Type B pancreatic cell (in vitro differentiated cells): ENCODE data around the gene DYRK1A. TPM values are rescaled to one million over a fixed set of nuclear protein-coding genes. Genes with fewer than 3 reads are reported as not detected.

Experiments used
- DNase-seq: peaks from one replicate; pipeline ENCODE4 v3.0.0; 2021; ENCODE audit warnings: mixed read lengths; ENCODE audit not compliant: unreplicated experiment; ENCODE audit errors: extremely low spot score
- H3K27ac Mint-ChIP-seq: 2 replicates; pipeline ENCODE4 v1.8.0; 2021; ENCODE audit warnings: mild to moderate bottlenecking, mixed read lengths
- H3K27me3 Mint-ChIP-seq: 2 replicates; pipeline ENCODE4 v1.8.0; 2021; ENCODE audit warnings: mixed read lengths
- H3K36me3 Mint-ChIP-seq: 2 replicates; pipeline ENCODE4 v1.8.0; 2021; ENCODE audit warnings: mixed read lengths
- H3K4me1 Mint-ChIP-seq: one replicate; pipeline ENCODE4 v1.8.0; 2021; ENCODE audit warnings: mixed read lengths; ENCODE audit not compliant: unreplicated experiment
- H3K4me3 Mint-ChIP-seq: 2 replicates; pipeline ENCODE4 v1.8.0; 2021; ENCODE audit warnings: mild to moderate bottlenecking, mixed read lengths
- H3K9me3 Mint-ChIP-seq: 2 replicates; pipeline ENCODE4 v1.8.0; 2021; ENCODE audit warnings: mixed read lengths
- total RNA-seq: library from RNA; stranded (reverse); gene quantifications from 2 replicates; pipeline ENCODE4 v1.2.1, GENCODE V29; 2021; ENCODE audit warnings: low replicate concordance
- TF ChIP-seq, protein P1 (sequence below): fragments of 200-600 bp; sonication (generic); conservative IDR thresholded peaks from 2 replicates; pipeline ENCODE4 v1.5.0; 2021; ENCODE audit warnings: antibody characterized with exemption, mild to moderate bottlenecking

DYRK1A gene
- total RNA-seq, 1 donor from 2014 or later: 70.6 TPM

GRCh38 chr21:37553078-37553481 is 186.5 kb downstream of the DYRK1A start:
- peaks cover 44% of the 10 kb centered on the region for H3K4me1 Mint-ChIP-seq
- TF ChIP-seq, protein P1, sequence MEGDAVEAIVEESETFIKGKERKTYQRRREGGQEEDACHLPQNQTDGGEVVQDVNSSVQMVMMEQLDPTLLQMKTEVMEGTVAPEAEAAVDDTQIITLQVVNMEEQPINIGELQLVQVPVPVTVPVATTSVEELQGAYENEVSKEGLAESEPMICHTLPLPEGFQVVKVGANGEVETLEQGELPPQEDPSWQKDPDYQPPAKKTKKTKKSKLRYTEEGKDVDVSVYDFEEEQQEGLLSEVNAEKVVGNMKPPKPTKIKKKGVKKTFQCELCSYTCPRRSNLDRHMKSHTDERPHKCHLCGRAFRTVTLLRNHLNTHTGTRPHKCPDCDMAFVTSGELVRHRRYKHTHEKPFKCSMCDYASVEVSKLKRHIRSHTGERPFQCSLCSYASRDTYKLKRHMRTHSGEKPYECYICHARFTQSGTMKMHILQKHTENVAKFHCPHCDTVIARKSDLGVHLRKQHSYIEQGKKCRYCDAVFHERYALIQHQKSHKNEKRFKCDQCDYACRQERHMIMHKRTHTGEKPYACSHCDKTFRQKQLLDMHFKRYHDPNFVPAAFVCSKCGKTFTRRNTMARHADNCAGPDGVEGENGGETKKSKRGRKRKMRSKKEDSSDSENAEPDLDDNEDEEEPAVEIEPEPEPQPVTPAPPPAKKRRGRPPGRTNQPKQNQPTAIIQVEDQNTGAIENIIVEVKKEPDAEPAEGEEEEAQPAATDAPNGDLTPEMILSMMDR: no peak
- no peak overlapping the region for H3K4me3 Mint-ChIP-seq
- H3K27me3 Mint-ChIP-seq: peaks cover 10% of the 10 kb centered on the region
- no peak for DNase-seq
- H3K9me3 Mint-ChIP-seq: no peaks in the 10 kb centered on the region
- no peak overlapping the region for H3K27ac Mint-ChIP-seq
- no peaks in the 10 kb centered on the region for H3K36me3 Mint-ChIP-seq

DNA sequence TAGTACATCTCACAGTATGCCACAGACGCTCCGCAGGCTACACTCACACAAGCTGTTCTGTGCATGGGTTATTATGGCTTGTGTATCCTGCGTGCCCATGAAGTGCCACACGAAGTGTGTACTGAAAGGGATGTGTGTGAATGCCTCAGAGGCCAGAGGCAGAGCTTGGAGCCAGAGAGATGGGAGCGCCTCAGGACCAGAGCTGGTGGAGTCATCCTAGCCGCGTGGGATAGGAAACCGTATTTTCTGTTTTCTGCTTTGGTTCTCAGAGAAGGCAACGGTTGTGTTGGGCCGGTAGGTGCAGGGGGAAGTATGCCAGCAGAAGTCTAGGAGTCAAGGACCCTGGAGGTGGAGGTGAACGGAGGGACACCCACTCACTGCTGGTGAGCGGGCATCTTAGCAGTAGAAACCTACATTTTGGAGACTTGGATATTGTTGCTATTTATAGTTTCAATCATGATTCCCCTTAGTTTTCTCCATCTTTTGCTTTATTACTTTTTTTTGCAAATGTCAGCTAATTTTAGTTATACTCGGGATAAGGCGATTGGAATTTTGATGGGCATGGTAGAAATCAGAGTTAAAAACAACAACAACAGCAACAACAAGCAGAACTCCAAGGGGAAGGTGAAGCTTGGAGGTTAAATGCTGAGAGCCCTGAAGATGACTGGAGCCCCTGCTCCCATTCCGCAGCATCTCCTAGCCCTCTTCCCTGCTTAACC is 188.2 kb downstream of the DYRK1A start:
- H3K9me3 Mint-ChIP-seq: no peaks in the 10 kb centered on the region
- peaks cover 34% of the 10 kb centered on the region for H3K4me1 Mint-ChIP-seq
- peaks cover 10% of the 10 kb centered on the region for H3K27me3 Mint-ChIP-seq
- no peak overlapping the region for H3K4me3 Mint-ChIP-seq
- no peak for DNase-seq
- no peaks in the 10 kb centered on the region for H3K36me3 Mint-ChIP-seq
- H3K27ac Mint-ChIP-seq: no peak overlapping the region
- TF ChIP-seq, protein P1: no peak

GRCh38 chr21:37555672-37556261 is 189.2 kb downstream of the DYRK1A start:
- no peak for DNase-seq
- Mint-ChIP-seq H3K36me3 (no peaks in the 10 kb centered on the region), H3K4me3 (no peak overlapping the region), H3K9me3 (no peaks in the 10 kb centered on the region), H3K27ac (no peak overlapping the region), H3K27me3 (peaks cover 10% of the 10 kb centered on the region), H3K4me1 (peaks cover 26% of the 10 kb centered on the region)
- TF ChIP-seq, protein P1: no peak

- H3K27me3 Mint-ChIP-seq: peaks cover 10% of the 10 kb centered on the region
- H3K4me3 Mint-ChIP-seq: no peak overlapping the region
- TF ChIP-seq, protein P1: no peak
- H3K27ac Mint-ChIP-seq: no peak overlapping the region
- no peaks in the 10 kb centered on the region for H3K36me3 Mint-ChIP-seq
- DNase-seq: no peak
- H3K9me3 Mint-ChIP-seq: no peaks in the 10 kb centered on the region
- H3K4me1 Mint-ChIP-seq: peaks cover 21% of the 10 kb centered on the region
Observed at GRCh38 chr21:37557261-37557950, 190.8 kb downstream of the DYRK1A start.

DNA sequence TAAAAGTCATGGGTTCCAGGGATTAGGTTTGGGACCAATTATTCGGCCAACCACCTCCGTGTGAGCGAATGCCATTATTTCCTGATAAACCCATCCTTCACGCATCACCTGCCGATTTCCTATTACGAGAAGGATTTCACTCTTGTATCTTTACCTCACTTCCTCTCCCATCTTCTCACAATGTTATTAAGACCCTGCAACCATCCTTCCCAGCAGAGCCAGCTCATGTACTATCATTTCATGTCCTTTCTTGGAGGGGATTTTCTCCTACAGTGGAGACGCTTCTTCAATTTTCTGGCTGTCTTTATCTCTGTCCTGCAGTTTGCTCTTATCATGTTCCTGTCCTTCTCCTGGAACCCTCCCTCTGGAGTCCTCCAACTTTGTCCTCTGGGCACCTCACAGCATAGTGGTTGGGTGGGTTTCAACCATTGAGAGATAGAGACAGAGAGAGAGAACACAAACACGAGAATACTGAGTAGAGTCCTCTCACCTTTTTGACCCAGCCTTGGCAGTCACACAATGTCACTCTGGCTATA is 192.2 kb downstream of the DYRK1A start:
- DNase-seq: no peak
- TF ChIP-seq, protein P1: no peak
- Mint-ChIP-seq H3K4me1 (peaks cover 14% of the 10 kb centered on the region), H3K36me3 (no peaks in the 10 kb centered on the region), H3K27me3 (peaks cover 4% of the 10 kb centered on the region), H3K27ac (no peak overlapping the region), H3K9me3 (no peaks in the 10 kb centered on the region), H3K4me3 (no peak overlapping the region)
